HG02763 (cell line): ENCODE data around the gene DHRS7B.

Experiments used
- ATAC-seq: cut with Tn5 transposase; IDR thresholded peaks from one replicate; pipeline ENCODE4 v1.9.1; 2021; ENCODE audit warnings: mild to moderate bottlenecking, moderate library complexity; ENCODE audit not compliant: unreplicated experiment

Gene DHRS7B

DNA sequence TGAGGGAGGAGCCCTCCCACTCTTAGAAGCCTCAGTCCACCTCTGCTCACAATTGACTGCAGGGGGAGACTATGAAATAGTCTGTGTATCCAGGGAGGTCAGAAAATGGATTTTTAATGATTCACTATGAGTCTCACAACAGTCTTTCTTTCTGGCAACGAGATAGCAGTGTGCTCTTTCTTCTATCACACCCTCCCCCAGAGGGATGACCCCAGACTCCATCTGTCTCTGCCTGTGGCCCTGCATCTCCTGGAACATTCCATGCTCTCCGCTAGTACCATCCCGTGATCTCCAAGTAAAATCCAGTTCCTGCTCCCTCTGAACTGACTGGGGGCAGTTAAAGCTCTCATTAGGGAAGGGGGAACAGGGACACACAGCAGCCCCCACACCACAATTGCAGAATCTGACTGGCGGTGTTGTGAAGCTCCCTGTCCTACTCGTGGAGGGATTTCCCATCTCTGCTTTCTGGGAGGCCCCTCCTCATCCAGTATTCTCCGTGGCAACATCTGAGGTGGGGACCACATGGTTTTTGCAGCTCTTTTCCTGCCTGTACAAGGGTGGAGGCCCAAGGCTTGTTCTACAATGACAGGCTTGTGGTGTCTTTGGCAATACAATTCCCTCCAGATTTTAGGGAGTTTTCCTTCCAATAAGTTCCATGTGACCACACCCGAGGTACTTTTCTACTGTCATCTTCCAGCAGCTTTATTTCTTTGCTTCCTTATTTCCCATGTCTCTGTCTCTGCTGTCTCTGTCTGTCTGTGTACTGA is 107.0 kb downstream of the DHRS7B start:
- ATAC-seq = no peak

DNA sequence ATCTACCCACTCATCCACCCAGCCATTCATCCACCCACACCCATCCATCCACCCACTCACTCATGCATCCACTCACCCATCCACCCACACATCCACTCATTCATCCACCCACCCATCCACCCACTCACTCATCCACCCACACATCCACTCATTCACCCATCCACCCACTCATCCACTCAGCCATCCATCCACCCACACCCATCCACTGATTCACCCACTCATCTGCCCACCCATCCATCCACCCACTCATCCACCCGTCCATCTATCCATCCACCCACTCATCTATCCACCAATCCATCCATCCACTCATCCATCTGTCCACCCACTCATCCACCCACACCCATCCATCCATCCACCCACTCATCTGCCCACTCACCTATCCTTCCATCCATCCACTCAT is 109.2 kb downstream of the DHRS7B start:
- no peak for ATAC-seq

DNA sequence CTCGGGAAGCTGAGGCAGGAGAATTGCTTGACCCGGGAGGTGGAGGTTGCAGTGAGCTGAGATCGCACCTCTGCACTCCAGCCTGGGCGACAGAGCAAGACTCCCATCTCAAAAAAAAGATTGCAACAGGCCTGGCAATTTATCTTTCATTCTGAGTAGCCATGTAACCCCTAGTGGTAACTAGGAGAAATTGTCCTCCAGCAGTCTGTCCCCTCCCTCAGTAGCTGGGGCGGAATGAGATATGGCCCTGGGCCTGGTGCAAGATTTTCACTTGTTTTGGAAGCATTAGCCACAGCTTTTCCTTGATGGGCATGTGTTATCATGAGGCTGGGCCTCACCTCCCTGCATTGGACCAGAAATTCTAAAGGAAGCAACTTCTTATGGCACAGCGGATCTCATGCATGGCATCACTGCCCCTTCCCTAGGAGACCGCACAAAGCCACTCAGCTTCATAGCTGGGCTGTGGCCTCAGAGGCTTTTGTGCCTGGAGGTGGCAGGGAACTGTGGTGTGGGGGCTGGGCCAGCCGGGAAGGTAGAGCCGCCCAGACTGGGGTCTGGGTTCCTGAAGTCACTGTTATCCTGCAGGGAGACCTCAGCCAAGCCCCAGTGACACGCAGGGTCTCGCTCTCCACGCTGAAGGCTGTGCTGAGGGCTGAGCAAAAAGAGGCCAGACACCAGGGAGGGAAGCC is 113.1 kb downstream of the DHRS7B start:
- no peak for ATAC-seq

DNA sequence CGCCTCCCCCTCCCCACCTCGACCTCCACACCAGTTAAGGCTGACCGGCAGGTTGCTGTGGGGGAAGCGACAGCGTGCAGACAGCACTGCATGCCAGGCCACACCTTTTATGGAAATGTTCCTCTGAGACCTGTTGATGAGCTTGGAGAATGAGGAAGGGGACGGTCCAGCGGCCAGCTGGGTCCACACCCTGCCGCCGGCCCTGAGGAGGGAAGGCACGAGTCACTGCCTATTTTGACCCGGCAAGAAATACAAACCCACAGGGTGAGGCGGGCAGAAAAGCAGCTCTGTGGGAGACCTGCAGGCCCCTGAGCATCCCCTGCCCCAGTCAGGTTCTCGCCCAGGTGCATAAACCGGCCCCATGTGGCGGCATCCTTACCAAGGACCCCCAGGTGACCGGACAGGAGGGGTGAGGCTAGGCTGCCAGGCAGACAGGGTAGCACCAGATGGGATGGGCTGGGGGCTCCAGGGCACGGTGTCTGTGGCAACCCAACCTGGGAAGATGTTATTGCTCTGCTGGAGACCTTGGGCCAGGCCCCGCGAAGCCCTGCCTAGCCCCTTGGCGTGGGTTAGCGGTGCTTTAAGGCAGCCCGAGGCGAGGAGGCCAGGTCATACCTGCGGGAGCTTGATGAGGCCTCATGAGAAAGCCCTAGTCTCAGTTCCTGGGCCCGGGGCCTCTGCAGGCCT is 113.7 kb downstream of the DHRS7B start:
- no peak for ATAC-seq
